Left hindlimb (tissue), 1 donor: ENCODE data around the gene LAMTOR3.

Experiments used
- DNase-seq: peaks from one replicate; pipeline ENCODE4 v3.0.0-alpha.2; 2018

LAMTOR3 gene

GRCh38 chr4:99894161-99894997 lies at the start of gene LAMTOR3:
Gene LAMTOR3 (minus strand): TSS chr4:99894427. CDS start chr4:99893963, 464 bp downstream.
- DNase-seq: peak; percentile 93

- DNase-seq: no peak
Observed at GRCh38 chr4:99938243-99938753, 44.1 kb upstream of the LAMTOR3 start.

DNA sequence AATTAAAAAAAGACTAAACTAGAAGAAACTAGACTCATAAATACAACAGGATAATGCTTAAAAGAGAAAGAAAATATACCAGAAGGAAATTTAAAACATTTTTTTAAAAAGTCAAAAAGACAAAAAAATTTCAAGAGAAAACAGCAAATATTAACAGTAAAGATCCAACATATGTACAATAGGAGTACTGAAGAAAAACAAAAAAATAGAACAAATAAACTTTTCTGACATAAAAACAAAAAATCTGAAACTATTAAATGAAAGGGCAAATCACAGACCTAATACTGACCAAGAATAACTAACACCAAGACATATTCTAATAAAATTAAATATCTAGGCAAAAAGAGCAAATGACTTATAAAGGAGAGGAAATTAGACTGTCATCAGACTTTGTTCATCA lies 40.7 kb upstream of the LAMTOR3 start:
- no peak for DNase-seq

- no peak for DNase-seq
Observed at GRCh38 chr4:99927566-99927965, 33.3 kb upstream of the LAMTOR3 start.

GRCh38 chr4:99921174-99921573 lies 26.9 kb upstream of the LAMTOR3 start:
- DNase-seq: no peak

GRCh38 chr4:99918656-99919055 lies 24.4 kb upstream of the LAMTOR3 start:
- DNase-seq: no peak

DNA sequence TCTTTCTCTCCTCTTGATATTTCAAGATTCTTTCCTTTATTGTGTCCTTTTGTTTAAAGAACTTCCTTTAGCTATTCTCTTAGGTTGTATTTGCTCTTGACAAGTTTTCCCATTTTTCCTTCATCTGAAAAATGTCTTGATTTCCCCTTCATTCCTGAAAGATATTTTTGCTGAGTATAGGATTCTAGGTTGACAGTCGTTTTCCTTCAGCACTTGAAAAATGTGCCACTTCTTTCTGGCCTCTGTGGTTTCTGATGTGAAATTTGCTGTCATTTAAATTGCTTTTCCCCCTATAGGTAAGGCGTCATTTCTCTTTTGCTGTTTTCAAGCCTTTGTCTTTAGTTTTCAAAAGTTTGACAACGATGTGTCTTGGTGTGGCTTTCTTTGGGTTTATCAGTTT lies 23.3 kb upstream of the LAMTOR3 start:
- DNase-seq: no peak

- no peak for DNase-seq
Observed at GRCh38 chr4:99915449-99915848, 21.2 kb upstream of the LAMTOR3 start.

- DNase-seq: no peak
Observed at GRCh38 chr4:99894998-99895397, 771 bp upstream of the LAMTOR3 start.

DNA sequence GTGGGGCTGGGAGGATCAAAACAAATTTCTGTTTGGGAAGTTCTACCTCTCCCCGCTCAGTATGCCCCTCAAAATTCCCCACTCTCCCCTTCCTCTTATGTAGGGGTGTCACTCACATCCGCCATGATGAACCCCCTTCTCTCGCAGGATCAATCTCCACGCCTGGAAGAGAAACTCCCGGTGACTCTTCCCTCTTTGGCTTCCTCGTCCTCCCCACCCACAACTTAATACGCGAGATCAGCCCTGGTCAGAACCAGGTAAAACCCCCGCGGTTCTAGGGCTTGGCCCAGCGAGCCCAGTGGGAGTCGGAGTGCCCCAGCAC lies 427 bp downstream of the LAMTOR3 start:
- no peak for DNase-seq

DNA sequence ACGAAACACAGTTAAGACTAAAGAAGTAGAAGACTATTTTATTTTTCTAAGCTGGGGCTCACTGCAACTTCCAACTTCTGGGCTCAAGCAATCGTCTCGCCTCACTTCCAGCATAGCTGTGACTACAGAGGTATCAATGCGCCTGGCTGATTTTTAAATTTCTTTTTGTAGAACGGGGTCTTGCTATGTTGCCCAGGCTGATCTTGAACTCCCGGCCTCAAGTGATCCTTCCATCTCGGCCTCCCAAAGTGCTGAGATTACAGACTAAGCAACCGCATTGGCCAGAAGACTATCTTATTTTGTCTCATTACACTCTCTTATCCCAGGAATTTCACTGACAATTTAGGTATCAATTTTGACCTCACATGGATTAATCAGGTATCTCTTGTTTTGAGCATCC lies 1.2 kb downstream of the LAMTOR3 start:
- no peak for DNase-seq

GRCh38 chr4:99891351-99891750 lies 2.9 kb downstream of the LAMTOR3 start:
- DNase-seq: no peak

DNA sequence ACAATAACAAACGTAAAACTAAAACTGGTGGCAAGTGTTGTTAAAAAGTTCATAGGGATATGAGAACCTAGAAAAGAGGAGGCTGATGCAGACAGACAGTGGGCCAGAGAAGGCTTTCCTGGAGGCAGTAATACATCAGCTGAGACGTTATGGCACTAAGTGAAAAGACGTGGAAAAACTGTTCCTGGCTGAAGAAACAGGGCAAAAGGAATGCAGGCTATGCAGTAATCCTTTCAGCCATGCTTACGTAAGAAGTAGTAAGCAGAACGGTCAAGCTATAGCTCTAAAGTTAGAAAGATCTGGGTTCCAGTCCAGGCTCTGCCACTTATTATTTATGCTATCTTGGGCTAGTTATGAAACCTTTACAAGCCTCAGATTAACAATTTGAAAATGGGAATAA lies 6.4 kb downstream of the LAMTOR3 start:
- DNase-seq: no peak

DNA sequence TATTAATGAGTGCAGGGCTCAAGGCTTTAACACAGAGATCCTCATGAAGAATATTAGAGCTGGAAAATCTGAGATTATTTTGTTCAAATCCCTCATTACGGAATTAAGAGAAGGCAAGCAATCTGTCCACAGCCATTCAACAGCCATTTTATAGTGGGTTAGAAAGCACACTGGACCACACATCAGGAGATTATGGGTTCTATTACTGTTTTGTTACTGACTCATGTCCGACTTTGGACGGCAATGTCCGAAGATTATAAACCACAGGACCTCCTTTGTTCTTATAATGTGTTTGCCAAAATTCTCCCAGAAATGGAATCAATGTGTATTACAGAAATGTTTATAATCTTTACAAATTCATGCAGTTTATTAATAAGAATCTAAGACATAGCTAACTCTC lies 8.1 kb downstream of the LAMTOR3 start:
- no peak for DNase-seq

DNA sequence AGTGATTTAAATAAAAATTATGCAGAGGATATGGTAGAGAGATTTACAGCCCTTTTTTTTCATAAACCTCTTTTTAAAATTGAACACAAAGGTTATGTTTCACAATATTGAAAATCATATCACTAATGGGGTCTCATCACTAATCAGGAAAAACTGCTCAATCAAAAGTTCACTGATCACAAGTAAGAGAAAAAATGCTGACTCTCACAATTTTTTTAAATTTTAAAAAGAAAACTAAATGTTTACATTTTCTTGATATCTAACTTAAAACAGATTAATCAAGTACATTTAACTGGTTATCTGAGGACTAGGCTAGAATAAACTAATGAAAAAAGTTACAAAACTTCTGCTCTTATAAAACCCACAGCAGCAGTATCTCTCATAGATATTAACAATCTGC lies 8.5 kb downstream of the LAMTOR3 start:
- no peak for DNase-seq

GRCh38 chr4:99885063-99885664 lies 9.1 kb downstream of the LAMTOR3 start:
- DNase-seq: no peak

- DNase-seq: no peak
Observed at GRCh38 chr4:99879458-99879857, 14.8 kb downstream of the LAMTOR3 start.

GRCh38 chr4:99878604-99879003 lies 15.6 kb downstream of the LAMTOR3 start:
- no peak for DNase-seq

DNA sequence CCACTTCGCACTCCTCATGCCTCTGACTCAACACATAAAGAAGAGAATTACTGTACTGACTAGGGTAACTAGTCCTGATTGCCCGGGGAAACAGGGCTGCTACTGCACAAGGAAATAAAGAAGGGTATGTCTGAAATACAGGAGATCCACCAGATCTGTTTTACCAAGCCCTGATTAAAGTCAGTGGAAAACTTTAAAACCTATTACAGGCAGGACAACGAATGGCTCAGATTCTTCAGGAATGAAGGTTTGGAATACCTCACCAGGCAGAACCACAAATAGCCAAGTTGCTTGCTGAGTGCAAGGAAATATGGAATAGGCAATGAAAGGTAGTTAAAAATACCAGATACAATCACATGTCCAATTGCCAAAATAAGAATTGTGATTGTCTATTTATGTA lies 17.3 kb downstream of the LAMTOR3 start:
- no peak for DNase-seq

GRCh38 chr4:99875071-99875470 lies 19.2 kb downstream of the LAMTOR3 start:
- DNase-seq: no peak

DNA sequence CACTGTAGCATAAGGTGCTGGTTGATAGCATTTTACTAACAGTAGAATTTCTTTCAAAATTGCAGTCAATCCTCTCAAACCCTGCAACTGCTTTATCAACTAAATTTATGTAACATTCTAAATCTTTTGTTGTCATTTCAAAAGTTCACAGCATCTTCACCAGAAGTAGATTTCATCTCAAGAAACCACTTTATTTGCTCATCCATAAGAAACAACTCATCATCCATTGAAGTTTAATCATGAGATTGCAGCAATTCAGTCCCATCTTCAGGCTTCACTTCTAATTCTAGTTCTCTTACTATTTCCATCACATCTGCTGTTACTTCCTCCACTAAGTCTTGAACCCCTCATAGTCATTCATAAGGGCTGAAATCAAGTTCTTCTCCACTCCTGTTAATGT lies 21.7 kb downstream of the LAMTOR3 start:
- DNase-seq: no peak

- DNase-seq: no peak
Observed at GRCh38 chr4:99868126-99868596, 26.1 kb downstream of the LAMTOR3 start.

- no peak for DNase-seq
Observed at GRCh38 chr4:99863804-99864203, 30.4 kb downstream of the LAMTOR3 start.

GRCh38 chr4:99861120-99861905 lies 32.9 kb downstream of the LAMTOR3 start:
- DNase-seq: no peak
